ENCODE measurements around the gene TBC1D13. TPM values are rescaled to one million over a fixed set of nuclear protein-coding genes. Genes with fewer than 3 reads are reported as not detected.

Gene TBC1D13
- polyA plus RNA-seq, 1 donor from 2014 or later, result 30.0 TPM

- no peak overlapping the region for H3K4me2 ChIP-seq (ENCODE audit: low read length)
- H3K36me3 ChIP-seq (ENCODE audit: insufficient read depth, low read length), result no peaks in the 10 kb centered on the region
- H2AFZ ChIP-seq (ENCODE audit: low read depth, low read length), result no peak overlapping the region
- no peaks in the 10 kb centered on the region for H4K20me1 ChIP-seq (ENCODE audit: insufficient read depth)
- no peaks in the 10 kb centered on the region for H3K79me2 ChIP-seq (replicated peaks; ENCODE audit: insufficient read depth, low read length)
- no peaks in the 10 kb centered on the region for H3K27me3 ChIP-seq (ENCODE audit: insufficient read depth, low read depth, low read length)
- H3K9me2 ChIP-seq (ENCODE audit: insufficient read depth, low read length), result no peaks in the 10 kb centered on the region
- H3K27ac ChIP-seq (ENCODE audit: low read length), result no peak overlapping the region
- H3K4me3 ChIP-seq (ENCODE audit: low read length), result no peak overlapping the region
- no peak for TF ChIP-seq EP300 (conservative IDR thresholded peaks at IDR 0.05; ENCODE audit: poor library complexity, severe bottlenecking)
- no peak for TF ChIP-seq POLR2AphosphoS5 (IDR thresholded peaks at IDR 0.05)
- no peak for TF ChIP-seq EZH2 (IDR thresholded peaks at IDR 0.05; ENCODE audit: borderline replicate concordance, insufficient read depth, low read length, poor library complexity, severe bottlenecking)
- no peak for TF ChIP-seq MXI1 (conservative IDR thresholded peaks at IDR 0.05; ENCODE audit: poor library complexity, severe bottlenecking)
- TF ChIP-seq TAF1 (IDR thresholded peaks at IDR 0.05; ENCODE audit: low read depth), result no peak
- no peak for TF ChIP-seq RAD21 (conservative IDR thresholded peaks at IDR 0.05)
- TF ChIP-seq, protein P1, sequence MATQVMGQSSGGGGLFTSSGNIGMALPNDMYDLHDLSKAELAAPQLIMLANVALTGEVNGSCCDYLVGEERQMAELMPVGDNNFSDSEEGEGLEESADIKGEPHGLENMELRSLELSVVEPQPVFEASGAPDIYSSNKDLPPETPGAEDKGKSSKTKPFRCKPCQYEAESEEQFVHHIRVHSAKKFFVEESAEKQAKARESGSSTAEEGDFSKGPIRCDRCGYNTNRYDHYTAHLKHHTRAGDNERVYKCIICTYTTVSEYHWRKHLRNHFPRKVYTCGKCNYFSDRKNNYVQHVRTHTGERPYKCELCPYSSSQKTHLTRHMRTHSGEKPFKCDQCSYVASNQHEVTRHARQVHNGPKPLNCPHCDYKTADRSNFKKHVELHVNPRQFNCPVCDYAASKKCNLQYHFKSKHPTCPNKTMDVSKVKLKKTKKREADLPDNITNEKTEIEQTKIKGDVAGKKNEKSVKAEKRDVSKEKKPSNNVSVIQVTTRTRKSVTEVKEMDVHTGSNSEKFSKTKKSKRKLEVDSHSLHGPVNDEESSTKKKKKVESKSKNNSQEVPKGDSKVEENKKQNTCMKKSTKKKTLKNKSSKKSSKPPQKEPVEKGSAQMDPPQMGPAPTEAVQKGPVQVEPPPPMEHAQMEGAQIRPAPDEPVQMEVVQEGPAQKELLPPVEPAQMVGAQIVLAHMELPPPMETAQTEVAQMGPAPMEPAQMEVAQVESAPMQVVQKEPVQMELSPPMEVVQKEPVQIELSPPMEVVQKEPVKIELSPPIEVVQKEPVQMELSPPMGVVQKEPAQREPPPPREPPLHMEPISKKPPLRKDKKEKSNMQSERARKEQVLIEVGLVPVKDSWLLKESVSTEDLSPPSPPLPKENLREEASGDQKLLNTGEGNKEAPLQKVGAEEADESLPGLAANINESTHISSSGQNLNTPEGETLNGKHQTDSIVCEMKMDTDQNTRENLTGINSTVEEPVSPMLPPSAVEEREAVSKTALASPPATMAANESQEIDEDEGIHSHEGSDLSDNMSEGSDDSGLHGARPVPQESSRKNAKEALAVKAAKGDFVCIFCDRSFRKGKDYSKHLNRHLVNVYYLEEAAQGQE (IDR thresholded peaks at IDR 0.05; ENCODE audit: borderline replicate concordance), result no peak
- no peak for TF ChIP-seq CTCF (IDR thresholded peaks at IDR 0.05; ENCODE audit: poor library complexity, severe bottlenecking)
- no peak for TF ChIP-seq SMC3 (conservative IDR thresholded peaks at IDR 0.05; ENCODE audit: poor library complexity)
- H3K9ac ChIP-seq (ENCODE audit: low read length), result no peak overlapping the region
- H3K9me3 ChIP-seq (ENCODE audit: low read length), result no peaks in the 10 kb centered on the region
- no peaks in the 10 kb centered on the region for H3F3A ChIP-seq (ENCODE audit: insufficient read depth, low read length, poor library complexity, severe bottlenecking)
These were observed 13.0 kb downstream of the TBC1D13 start for GRCh38 chr9:128800061-128800460.

DNA sequence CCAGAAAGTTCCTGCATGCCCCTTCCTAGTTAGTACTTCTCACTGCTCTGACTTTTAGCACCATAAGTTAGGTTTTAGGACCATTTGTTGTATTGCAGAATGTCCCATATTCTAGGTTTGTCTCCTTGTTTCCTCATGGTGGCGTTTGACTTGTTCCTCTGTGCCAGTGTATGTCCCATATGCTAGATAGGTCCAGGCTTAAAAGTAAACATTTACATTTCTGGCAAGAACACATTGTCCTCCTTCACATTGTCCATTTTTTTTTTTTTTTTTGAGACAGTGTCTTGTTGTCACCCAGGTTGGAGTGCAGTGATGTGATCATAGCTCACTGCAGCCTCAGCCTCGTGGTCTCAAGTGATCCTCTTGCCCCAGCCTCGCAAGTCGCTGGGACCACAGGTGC lies 15.4 kb downstream of the TBC1D13 start:
- no peaks in the 10 kb centered on the region for H4K20me1 ChIP-seq (ENCODE audit: insufficient read depth)
- H3K4me2 ChIP-seq (ENCODE audit: low read length), result no peak overlapping the region
- TF ChIP-seq, protein P1 (IDR thresholded peaks at IDR 0.05; ENCODE audit: borderline replicate concordance), result no peak
- TF ChIP-seq POLR2AphosphoS5 (IDR thresholded peaks at IDR 0.05) (no peak), CTCF (IDR thresholded peaks at IDR 0.05; ENCODE audit: poor library complexity, severe bottlenecking) (no peak), EP300 (conservative IDR thresholded peaks at IDR 0.05; ENCODE audit: poor library complexity, severe bottlenecking) (no peak), MXI1 (conservative IDR thresholded peaks at IDR 0.05; ENCODE audit: poor library complexity, severe bottlenecking) (no peak), SMC3 (conservative IDR thresholded peaks at IDR 0.05; ENCODE audit: poor library complexity) (no peak), RAD21 (conservative IDR thresholded peaks at IDR 0.05) (no peak), TAF1 (IDR thresholded peaks at IDR 0.05; ENCODE audit: low read depth) (no peak), EZH2 (IDR thresholded peaks at IDR 0.05; ENCODE audit: borderline replicate concordance, insufficient read depth, low read length, poor library complexity, severe bottlenecking) (no peak)
- no peaks in the 10 kb centered on the region for H3K9me2 ChIP-seq (ENCODE audit: insufficient read depth, low read length)
- no peak overlapping the region for H3K4me3 ChIP-seq (ENCODE audit: low read length)
- H3K36me3 ChIP-seq (ENCODE audit: insufficient read depth, low read length), result no peaks in the 10 kb centered on the region
- H3K9me3 ChIP-seq (ENCODE audit: low read length), result no peaks in the 10 kb centered on the region
- no peak overlapping the region for H3K27ac ChIP-seq (ENCODE audit: low read length)
- H3F3A ChIP-seq (ENCODE audit: insufficient read depth, low read length, poor library complexity, severe bottlenecking), result no peaks in the 10 kb centered on the region
- H2AFZ ChIP-seq (ENCODE audit: low read depth, low read length), result no peak overlapping the region
- H3K27me3 ChIP-seq (ENCODE audit: insufficient read depth, low read depth, low read length), result no peaks in the 10 kb centered on the region
- H3K9ac ChIP-seq (ENCODE audit: low read length), result no peak overlapping the region
- no peaks in the 10 kb centered on the region for H3K79me2 ChIP-seq (replicated peaks; ENCODE audit: insufficient read depth, low read length)

All from neural cell (in vitro differentiated cells).